Thyroid gland (tissue), 4 donors: ENCODE measurements around the gene EPN1. TPM values are rescaled to one million over a fixed set of nuclear protein-coding genes. Genes with fewer than 3 reads are reported as not detected.
"Not testable (repeated sequence)": the region's sequence is repeated elsewhere in the genome, so short reads cannot be mapped to it uniquely, and the experiment has no call there.

ENCODE experiments used
- DNase-seq, 2 donors: peaks; one replicate each; pipeline ENCODE4 v3.0.0-alpha.2; 2019
- H3K27ac ChIP-seq, 3 donors: fragments of 200-600 bp; sonication (generic); 1 replicate in 2 of 3; 2 replicates in 1 of 3; pipeline ENCODE4 v1.5.1; 2016 to 2019; ENCODE audit warnings: mild to moderate bottlenecking in 1 of 3, moderate library complexity in 1 of 3
- H3K27me3 ChIP-seq: fragments of 200-600 bp; sonication (generic); one replicate; pipeline ENCODE4 v1.5.1; 2019
- H3K36me3 ChIP-seq, 2 donors: fragments of 200-600 bp; sonication (generic); one replicate each; pipeline ENCODE4 v1.5.1; 2016 to 2019
- H3K4me1 ChIP-seq, 2 donors: fragments of 200-600 bp; sonication (generic); one replicate each; pipeline ENCODE4 v1.5.1; 2017 to 2019
- H3K4me3 ChIP-seq, 3 donors: fragments of 200-600 bp; sonication (generic); replicated peaks in 1 of 3; 1 replicate in 2 of 3; 2 replicates in 1 of 3; pipeline ENCODE4 v1.5.1; 2016; ENCODE audit warnings: mild to moderate bottlenecking in 1 of 3
- H3K9me3 ChIP-seq: fragments of 200-600 bp; sonication (generic); one replicate; pipeline ENCODE4 v1.5.1; 2017
- POLR2A ChIP-seq, 2 donors: fragments of 450-650 bp; IDR thresholded peaks; one replicate each; pipeline ENCODE4 v1.6.1; 2017; ENCODE audit warnings: antibody characterized with exemption in 2 of 2, mild to moderate bottlenecking in 2 of 2, moderate library complexity in 1 of 2
- WGBS, 2 donors: methylation state at CpG; one replicate each; pipeline ENCODE4 v1.1.5; 2017; 5-methylcytosine and 5-hydroxymethylcytosine counted together
- intact Hi-C: fragments of 100-400 bp; cut with DNase I; formaldehyde crosslinking; loops from one replicate; pipeline ENCODE4 v1.15.1; 2023
- total RNA-seq, 4 donors: library from RNA; depleted of rRNA; stranded (reverse); fragments of >200 nt; gene quantifications; one replicate each; pipeline ENCODE4 v1.2.3, GENCODE V29; 2016
- TF ChIP-seq, protein P1 (sequence below), 6 experiments: fragments of 200-600 bp in 3 of 6; fragments of 450-650 bp in 3 of 6; sonication (generic) in 3 of 6; IDR thresholded peaks; one replicate each; pipeline ENCODE4 v1.5.1; 2016 to 2019; ENCODE audit warnings: antibody characterized with exemption in 6 of 6, mild to moderate bottlenecking in 2 of 6, inconsistent platforms in 1 of 6, moderate library complexity in 1 of 6

EPN1 gene
- total RNA-seq, 4 donors from 2014 or later = 34.8 to 102 (median 72.2) TPM

DNA sequence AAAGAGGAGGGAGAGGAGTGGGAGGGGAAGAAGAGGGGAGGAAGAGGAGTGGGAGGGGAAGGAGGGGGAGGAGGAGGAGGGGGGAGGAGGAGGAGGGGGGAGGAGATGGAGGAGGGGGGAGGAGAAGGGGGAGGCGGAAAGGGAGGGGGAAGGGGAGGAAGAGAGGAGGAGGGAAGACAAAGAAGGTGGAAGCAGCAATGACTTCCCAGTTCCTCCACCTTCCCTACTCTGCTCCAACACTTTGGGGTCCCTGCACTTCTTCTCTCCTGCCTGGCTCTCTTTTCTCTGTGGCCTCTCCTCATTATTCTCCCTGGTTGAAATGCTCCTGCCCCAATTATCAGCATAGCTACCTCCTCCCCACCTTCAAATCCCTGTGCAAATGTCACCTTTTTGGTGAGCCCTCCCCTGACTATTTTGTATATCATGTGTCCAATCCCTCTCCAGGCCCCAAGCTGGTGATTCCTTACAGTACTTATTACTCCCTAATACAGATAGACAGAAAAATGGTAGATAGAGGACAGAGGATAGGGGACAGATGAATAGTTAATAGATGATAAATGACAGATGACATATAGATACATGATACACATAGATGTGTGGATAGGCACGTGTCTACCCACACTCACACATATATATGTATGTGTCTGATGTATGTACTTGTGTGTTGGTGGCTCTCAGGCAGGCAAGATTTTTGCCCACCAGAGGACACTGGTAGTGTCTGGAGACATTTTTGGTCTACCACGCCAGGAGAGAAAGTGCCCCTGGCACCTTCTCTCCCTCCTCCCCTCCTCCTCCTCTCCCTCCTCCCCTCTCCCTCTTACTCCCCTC, 38.0 kb downstream of the EPN1 start:
- 78 to 84% methylated on average over 2 of the region's 3 CpGs for WGBS, 2 donors
- H3K4me1 ChIP-seq = no peaks in the 10 kb centered on the region
- H3K36me3 ChIP-seq = no peaks in the 10 kb centered on the region
- no peaks in the 10 kb centered on the region for H3K27me3 ChIP-seq
- H3K4me3 ChIP-seq = no peak overlapping the region
- H3K9me3 ChIP-seq = no peaks in the 10 kb centered on the region
- H3K27ac ChIP-seq = no peak overlapping the region
- intact Hi-C loops = no loop called here
- DNase-seq = no peak
- TF ChIP-seq, protein P1, sequence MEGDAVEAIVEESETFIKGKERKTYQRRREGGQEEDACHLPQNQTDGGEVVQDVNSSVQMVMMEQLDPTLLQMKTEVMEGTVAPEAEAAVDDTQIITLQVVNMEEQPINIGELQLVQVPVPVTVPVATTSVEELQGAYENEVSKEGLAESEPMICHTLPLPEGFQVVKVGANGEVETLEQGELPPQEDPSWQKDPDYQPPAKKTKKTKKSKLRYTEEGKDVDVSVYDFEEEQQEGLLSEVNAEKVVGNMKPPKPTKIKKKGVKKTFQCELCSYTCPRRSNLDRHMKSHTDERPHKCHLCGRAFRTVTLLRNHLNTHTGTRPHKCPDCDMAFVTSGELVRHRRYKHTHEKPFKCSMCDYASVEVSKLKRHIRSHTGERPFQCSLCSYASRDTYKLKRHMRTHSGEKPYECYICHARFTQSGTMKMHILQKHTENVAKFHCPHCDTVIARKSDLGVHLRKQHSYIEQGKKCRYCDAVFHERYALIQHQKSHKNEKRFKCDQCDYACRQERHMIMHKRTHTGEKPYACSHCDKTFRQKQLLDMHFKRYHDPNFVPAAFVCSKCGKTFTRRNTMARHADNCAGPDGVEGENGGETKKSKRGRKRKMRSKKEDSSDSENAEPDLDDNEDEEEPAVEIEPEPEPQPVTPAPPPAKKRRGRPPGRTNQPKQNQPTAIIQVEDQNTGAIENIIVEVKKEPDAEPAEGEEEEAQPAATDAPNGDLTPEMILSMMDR (IDR thresholded peaks at IDR 0.05) = no peak
- TF ChIP-seq POLR2A (IDR thresholded peaks at IDR 0.05) = no peak

DNA sequence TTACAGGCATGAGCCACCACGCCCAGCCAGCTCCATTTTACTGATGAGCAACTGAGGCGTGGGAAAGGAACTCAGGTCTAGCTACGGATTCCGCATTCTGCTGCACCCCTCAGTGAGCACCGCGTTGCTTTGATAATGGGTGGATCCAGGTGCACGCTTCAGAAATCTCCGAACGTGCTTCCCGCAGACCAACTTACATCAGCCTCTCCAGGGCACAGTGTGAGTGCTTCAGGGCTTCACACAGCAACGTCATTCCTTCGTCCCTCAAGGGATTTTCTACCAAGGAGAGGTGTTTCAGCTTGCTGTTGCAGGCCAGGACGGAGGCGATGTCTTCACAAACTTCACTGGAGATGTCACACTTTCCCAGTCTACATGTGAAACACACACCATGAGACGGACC, 41.5 kb downstream of the EPN1 start:
- TF ChIP-seq POLR2A (IDR thresholded peaks at IDR 0.05) = no peak
- TF ChIP-seq, protein P1 (IDR thresholded peaks at IDR 0.05) = no peak
- Histone ChIP-seq H3K4me3 (no peak overlapping the region), H3K9me3 (no peaks in the 10 kb centered on the region), H3K4me1 (no peaks in the 10 kb centered on the region), H3K27me3 (no peaks in the 10 kb centered on the region), H3K36me3 (no peaks in the 10 kb centered on the region), H3K27ac (no peak overlapping the region)
- WGBS, 2 donors = 69 to 78% methylated on average over 15 of the region's 15 CpGs
- intact Hi-C loops = no loop called here
- DNase-seq = no peak

DNA sequence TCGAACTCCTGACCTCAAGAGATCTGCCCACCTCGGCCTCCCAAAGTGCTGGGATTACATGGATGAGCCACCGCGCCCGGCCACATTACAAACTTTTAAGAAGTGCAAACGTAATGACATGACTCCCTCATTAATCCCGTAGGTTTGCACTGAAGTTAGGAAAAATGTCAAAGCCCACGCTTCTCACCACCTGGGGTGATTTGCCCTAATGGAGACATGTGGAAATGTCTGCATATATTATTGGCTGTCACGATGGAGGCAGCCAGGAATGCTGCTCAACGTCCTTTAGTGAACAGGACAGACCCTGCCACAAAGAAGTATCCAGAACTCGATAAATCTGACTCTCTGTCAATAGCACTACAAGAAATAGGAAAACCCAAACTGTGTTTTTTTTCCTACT, 42.2 kb downstream of the EPN1 start:
- Histone ChIP-seq H3K36me3 (no peaks in the 10 kb centered on the region), H3K9me3 (no peaks in the 10 kb centered on the region), H3K4me1 (no peaks in the 10 kb centered on the region), H3K27me3 (no peaks in the 10 kb centered on the region), H3K27ac (no peak overlapping the region), H3K4me3 (no peak overlapping the region)
- intact Hi-C loops = no loop called here
- 61 to 66% methylated on average over 11 of the region's 11 CpGs for WGBS, 2 donors
- TF ChIP-seq, protein P1 (IDR thresholded peaks at IDR 0.05) = no peak
- TF ChIP-seq POLR2A (IDR thresholded peaks at IDR 0.05) = no peak
- DNase-seq = no peak

DNA sequence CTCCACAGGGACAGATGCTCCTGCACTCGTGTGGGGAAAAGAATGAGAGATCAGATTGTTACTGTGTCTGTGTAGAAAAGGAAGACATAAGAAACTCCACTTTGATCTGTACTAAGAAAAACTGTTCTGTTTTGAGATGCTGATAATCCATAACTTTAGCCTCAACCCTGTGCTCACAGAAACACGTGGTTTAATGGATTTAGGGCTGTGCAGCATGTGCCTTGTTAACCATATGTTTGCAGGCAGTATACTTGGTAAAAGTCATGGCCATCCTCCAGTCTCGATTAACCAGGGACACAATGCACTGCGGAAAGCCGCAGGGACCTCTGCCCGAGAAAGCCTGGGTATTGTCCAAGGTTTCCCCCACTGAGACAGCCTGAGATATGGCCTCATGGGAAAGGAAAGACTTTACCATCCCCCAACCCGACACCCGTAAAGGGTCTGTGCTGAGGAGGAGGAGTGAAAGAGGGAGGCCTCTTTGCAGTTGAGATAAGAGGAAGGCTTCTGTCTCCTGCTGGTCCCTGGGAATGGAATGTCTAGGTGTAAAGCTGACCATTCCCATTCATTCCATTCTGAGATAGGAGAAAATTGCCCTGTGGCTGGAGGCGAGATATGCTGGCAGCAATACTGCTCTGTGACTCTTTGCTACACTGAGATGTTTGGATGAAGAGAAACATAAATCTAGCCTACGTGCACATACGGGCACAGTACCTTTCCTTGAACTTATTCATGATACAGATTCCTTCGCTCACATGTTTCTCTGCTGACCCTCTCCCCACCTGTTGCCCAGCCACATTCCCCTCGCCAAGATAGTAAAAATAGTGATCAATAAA, 43.1 kb downstream of the EPN1 start:
- H3K4me3 ChIP-seq, H3K9me3 ChIP-seq, H3K36me3 ChIP-seq, H3K27ac ChIP-seq, H3K27me3 ChIP-seq, H3K4me1 ChIP-seq, intact Hi-C loops, DNase-seq: not testable (repeated sequence)
- WGBS, 2 donors = 38 to 47% methylated on average over 13 of the region's 13 CpGs

DNA sequence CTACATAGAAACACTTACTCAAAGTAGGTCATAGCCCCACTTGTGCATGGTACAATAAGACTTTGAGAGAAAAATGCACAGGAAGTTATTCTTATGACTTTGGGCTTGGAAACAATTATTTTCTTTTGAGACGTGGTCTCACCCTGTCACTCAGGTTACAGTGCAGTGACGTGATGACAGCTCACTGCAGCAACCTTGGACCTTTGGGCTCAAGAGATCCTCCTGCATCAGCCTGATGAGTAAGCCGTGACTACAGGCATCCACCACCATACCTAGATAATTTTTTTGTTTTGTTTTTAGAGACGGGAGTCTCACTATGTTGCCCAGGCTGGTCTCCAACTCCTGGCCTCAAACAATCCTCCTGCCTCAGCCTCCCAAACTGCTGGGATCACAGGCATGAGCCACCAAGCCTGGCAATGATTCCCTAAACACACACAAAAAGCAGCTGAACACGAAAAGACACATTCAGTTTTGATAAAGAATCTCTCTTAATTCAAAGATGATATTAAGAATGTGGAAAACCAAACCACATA, 45.3 kb downstream of the EPN1 start:
- H3K9me3 ChIP-seq = no peaks in the 10 kb centered on the region
- no peak for DNase-seq
- H3K4me1 ChIP-seq = no peaks in the 10 kb centered on the region
- no peak for TF ChIP-seq POLR2A (IDR thresholded peaks at IDR 0.05)
- TF ChIP-seq, protein P1 (IDR thresholded peaks at IDR 0.05) = no peak
- intact Hi-C loops = no loop called here
- no peaks in the 10 kb centered on the region for H3K27me3 ChIP-seq
- WGBS, 2 donors = 53 to 61% methylated on average over 5 of the region's 5 CpGs
- no peaks in the 10 kb centered on the region for H3K36me3 ChIP-seq
- H3K4me3 ChIP-seq = no peak overlapping the region
- H3K27ac ChIP-seq = no peak overlapping the region
